ENCODE data around the gene MAST4.
A peak's percentile ranks its signal among the peaks of the same experiment; 100 is the strongest.

The MAST4 gene

DNA sequence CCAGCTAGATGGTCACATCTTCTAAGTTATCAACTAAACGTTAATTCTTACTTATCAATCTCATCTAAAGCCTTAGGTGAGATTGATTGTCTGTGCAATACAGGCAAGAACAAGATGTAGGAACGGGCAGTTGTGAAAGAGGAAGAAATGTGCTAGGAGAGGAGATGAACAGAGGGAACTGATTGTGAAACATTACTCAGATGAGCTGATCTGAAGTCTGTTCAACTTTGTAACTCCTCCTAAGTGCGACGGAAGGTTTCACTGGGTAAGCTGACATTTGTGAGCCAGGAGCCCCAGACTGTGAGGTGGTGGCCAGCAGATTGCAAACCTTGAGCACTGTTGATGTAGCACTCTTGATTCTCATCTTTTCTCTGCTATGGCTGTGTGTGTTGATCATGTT, 396.4 kb downstream of the MAST4 start:
- Histone ChIP-seq H3K27me3 (no peaks in the 10 kb centered on the region), H3K36me3 (no peaks in the 10 kb centered on the region), H3K9ac (no peak overlapping the region), H3K4me1 (peaks cover 0 to 16% (median 13%) of the 10 kb centered on the region in 10 experiments; a peak in 12 of 20 replicates), H3K4me3 (no peak overlapping the region), H3K4me2 (peak overlapping the region in 6 of 11 experiments; percentile 12 to 79 (median 57); a peak in 11 of 22 replicates), H4K20me1 (no peaks in the 10 kb centered on the region), H3K9me3 (replicated peaks in 1 of 11) (no peaks in the 10 kb centered on the region), H3K27ac (peak overlapping the region in 1 of 11 experiments; percentile 27; a peak in 1 of 22 replicates)
- TF ChIP-seq Cebpa-rat (IDR thresholded peaks at IDR 0.05): peak in 5 of 11 experiments; percentile 21 to 78 (median 49); a peak in 6 of 22 replicates

DNA sequence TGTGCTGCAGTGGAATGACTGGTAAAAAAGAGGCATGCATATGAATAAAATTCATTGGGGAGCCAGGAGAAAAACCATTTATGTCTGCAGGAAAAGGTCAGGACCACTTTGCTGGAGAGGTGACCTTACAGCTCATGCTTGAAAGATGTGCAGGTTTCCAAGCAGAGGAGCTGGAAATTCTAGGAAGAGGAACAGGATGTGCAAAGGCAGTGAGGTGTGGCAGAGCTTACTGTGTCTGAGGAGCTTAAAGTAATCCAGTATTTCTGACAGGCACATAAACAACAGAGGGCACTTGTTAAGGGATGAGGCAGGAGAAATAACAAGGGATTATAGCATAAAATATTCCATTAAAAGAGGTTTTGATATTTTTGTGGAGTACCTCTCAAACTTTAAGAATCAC, 397.3 kb downstream of the MAST4 start:
- Histone ChIP-seq H3K36me3 (no peaks in the 10 kb centered on the region), H3K27ac (no peak overlapping the region), H4K20me1 (no peaks in the 10 kb centered on the region), H3K9ac (no peak overlapping the region), H3K27me3 (no peaks in the 10 kb centered on the region), H3K9me3 (replicated peaks in 1 of 11) (no peaks in the 10 kb centered on the region), H3K4me2 (peak overlapping the region in 6 of 11 experiments; percentile 19 to 67 (median 48); a peak in 9 of 22 replicates), H3K4me1 (peaks cover 0 to 16% (median 13%) of the 10 kb centered on the region in 10 experiments; a peak in 12 of 20 replicates), H3K4me3 (no peak overlapping the region)
- no peak for TF ChIP-seq Cebpa-rat (IDR thresholded peaks at IDR 0.05)

DNA sequence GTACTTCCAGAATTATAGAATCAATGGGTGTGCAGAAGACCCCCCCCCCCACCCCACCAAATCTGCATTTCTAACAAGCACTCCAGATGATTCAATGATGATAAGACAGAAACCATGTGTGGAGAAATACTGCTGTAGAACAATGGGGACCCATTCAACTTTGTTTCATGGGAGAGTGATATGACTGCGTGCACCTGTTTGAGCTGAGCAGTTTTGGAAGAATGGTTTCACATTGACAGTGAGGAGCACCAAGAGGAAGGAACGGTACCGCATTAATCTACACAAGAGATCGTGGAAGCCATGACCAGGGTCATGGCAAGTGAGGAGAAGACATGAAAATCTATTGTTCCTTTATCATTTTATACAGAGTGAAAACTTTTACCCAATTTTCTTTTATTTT, 397.7 kb downstream of the MAST4 start:
- Histone ChIP-seq H4K20me1 (no peaks in the 10 kb centered on the region), H3K9me3 (replicated peaks in 1 of 11) (no peaks in the 10 kb centered on the region), H3K9ac (no peak overlapping the region), H3K4me1 (peaks cover 0 to 16% (median 13%) of the 10 kb centered on the region in 10 experiments; a peak in 12 of 20 replicates), H3K27me3 (no peaks in the 10 kb centered on the region), H3K4me2 (peak overlapping the region in 1 of 11 experiments; percentile 60; a peak in 1 of 22 replicates), H3K36me3 (no peaks in the 10 kb centered on the region), H3K4me3 (no peak overlapping the region), H3K27ac (no peak overlapping the region)
- no peak for TF ChIP-seq Cebpa-rat (IDR thresholded peaks at IDR 0.05)

DNA sequence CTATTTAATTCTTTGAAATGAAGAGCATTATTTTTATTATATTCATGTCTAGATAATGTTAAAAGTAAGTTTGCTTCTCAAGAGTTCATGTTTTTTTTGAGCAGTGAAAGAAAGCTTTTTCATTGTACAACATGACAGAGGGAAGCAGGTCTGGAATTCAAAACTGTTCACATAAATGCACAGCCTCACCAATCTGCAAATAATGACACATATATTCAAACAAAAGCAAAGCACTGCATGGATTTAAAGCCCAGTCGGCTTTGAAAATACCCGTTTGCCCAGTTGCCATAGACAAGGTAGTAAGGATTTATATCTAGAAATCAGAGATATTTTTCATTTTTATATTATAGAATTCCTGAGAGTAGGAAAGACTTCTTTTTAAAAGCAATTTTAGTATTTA, 398.6 kb downstream of the MAST4 start:
- Histone ChIP-seq H3K4me2 (no peak overlapping the region), H3K4me3 (no peak overlapping the region), H3K27ac (no peak overlapping the region)

DNA sequence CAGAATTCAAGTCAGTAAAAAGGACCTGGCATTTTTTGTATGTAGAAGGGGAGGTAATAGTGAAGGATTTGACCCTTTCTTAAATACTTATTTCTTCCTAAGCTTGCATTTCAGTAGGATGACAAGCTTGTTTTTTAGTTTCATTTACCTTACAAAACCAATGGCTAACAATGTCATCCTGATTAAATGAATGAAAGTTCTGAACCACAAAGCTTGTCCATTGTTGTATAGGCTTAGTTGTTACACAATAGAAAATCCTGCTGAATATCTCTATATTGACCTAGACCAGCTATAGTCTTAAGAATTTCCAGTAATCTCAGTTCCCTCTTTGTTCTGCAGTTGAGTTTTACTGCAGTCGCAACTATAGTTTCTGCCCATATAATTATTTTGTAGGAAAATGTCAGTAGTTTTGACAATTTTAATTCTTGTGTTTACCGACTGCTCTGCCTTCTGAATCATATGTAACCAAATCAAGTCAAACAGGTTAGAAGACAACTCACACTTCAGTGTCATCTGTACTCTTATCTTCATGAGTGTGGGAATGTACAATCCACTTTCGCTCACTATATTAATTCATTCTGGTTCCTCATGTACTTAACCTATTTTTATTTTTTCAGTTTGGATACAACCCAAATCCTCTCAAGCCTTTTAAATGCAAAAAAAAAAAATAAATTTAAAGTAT, 404.7 kb downstream of the MAST4 start:
- TF ChIP-seq Cebpa-rat (IDR thresholded peaks at IDR 0.05): no peak
- Histone ChIP-seq H3K9me3 (replicated peaks in 1 of 11) (no peaks in the 10 kb centered on the region), H3K36me3 (no peaks in the 10 kb centered on the region), H3K4me1 (peaks cover 12 to 30% (median 25%) of the 10 kb centered on the region in 10 experiments), H3K27me3 (no peaks in the 10 kb centered on the region), H3K9ac (no peak overlapping the region), H3K4me2 (no peak overlapping the region), H4K20me1 (no peaks in the 10 kb centered on the region), H3K27ac (no peak overlapping the region), H3K4me3 (no peak overlapping the region)

More for the DNA sequence above, 398.6 kb downstream of the MAST4 start:
- Histone ChIP-seq H3K9ac (no peak overlapping the region), H4K20me1 (no peaks in the 10 kb centered on the region), H3K27me3 (no peaks in the 10 kb centered on the region), H3K4me1 (peaks cover 0 to 16% (median 13%) of the 10 kb centered on the region in 10 experiments; a peak in 12 of 20 replicates), H3K36me3 (no peaks in the 10 kb centered on the region), H3K9me3 (replicated peaks in 1 of 11) (no peaks in the 10 kb centered on the region)
- no peak for TF ChIP-seq Cebpa-rat (IDR thresholded peaks at IDR 0.05)

DNA sequence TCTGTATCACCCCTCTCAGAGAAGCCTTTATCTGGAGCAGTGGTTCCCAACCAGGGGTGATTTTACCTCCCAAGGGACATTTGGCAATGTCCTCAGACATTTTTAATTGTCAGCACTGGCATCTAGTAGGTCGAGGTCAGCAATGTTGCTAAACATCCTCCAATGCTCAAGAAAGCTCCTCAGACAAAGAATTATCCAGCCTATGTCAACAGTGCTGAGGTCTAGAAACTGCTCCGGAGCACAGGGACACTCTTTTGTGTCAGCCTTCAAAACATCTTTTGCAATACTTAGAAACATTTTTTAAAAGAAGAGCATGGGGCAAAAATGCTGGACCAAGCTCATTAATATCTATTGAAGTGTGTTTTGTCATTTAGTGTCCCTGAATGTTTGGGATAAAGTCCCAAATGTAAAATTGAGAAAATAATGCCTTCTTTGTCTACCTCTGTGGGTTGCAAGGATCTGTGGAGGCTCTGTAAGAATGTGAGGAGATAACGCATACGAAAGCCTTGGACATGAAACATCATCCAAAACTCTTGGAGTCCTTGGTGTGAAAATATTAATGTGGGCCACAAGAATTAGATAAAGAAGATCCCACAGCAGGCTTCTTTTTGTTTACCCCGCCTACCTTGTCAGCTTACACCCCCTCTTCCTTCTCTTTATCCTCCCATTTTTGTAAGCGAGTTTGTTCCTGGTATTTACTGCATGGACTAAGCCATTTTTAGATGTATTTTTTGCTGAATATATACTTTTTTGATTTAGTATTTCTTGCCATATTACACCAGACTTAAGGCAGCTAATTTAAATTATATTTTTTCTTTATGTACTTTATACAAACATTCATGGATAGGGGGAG, 406.9 kb downstream of the MAST4 start:
- Histone ChIP-seq H3K4me1 (peaks cover 17 to 45% (median 40%) of the 10 kb centered on the region in 10 experiments), H3K9ac (peak overlapping the region in 5 of 11 experiments; percentile 80 to 83 (median 82); a peak in 9 of 22 replicates), H3K9me3 (replicated peaks in 1 of 11) (no peaks in the 10 kb centered on the region), H3K27ac (peak overlapping the region in 4 of 11 experiments; percentile 70 to 83 (median 76); a peak in 5 of 22 replicates), H3K4me2 (peak overlapping the region; percentile 88 to 98 (median 94)), H3K36me3 (no peaks in the 10 kb centered on the region), H4K20me1 (no peaks in the 10 kb centered on the region), H3K4me3 (peak overlapping the region; percentile 48 to 75 (median 64); a peak in 18 of 20 replicates), H3K27me3 (no peaks in the 10 kb centered on the region)
- TF ChIP-seq Cebpa-rat (IDR thresholded peaks at IDR 0.05): no peak

DNA sequence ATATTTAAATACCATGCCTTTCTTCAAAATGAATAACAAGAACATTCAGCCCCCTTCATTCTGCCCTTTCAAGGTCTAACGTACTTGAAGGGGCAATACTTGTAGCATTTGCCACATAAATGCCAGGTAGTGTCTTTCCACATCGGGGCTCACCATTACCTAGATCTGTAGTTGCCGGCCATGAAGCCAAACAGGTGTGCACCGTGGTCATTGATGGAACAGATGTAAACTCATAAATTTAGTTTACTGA, 407.4 kb downstream of the MAST4 start:
- H3K4me1 ChIP-seq: peaks cover 17 to 45% (median 40%) of the 10 kb centered on the region in 10 experiments
- peak overlapping the region; percentile 88 to 98 (median 94) for H3K4me2 ChIP-seq
- peak overlapping the region; percentile 45 to 83 (median 73); a peak in 18 of 22 replicates for H3K27ac ChIP-seq

DNA sequence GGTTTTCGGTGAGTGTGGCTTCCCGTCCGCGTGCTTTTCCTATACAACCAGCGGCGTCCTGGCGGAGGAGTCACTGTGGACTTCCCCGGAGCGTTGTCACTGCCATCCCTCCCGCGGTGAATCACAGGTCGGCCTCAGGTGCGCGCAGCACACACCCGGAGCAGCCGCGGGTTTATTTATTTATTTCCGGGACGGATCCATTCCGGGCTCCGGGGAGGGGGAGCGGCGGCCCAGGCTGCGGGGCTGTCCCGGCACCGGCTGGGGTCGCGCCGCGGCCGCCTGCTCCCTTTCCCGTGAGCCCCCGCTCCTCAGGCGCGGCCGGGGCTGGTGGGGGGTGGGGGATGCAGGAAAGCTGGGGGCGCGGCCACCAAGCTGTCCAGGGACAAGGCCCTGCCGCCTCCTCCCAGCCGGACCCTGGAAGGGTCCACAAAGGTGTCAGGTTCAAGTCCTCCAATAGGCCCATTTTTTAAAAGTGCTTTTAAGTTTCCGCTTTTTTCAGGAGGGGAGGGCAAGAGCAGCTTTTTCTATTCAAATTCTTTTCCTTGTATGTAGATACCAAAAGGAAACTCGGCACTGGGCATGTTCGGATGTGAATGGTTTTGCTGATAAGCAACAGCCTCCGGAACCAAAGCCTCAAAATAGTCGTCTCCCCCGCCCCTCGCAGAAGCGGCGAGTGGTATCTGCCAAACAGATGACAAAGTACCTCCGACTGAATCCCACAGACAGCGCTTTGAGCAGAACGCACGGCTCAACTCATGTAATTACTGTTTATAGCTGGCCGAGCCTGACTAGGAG, 407.9 kb downstream of the MAST4 start:
- H3K4me3 ChIP-seq: peak overlapping the region; percentile 48 to 75 (median 64)
- H3K9me3 ChIP-seq (replicated peaks in 1 of 11): no peaks in the 10 kb centered on the region
- H3K4me2 ChIP-seq: peak overlapping the region; percentile 88 to 98 (median 94)
- no peaks in the 10 kb centered on the region for H3K27me3 ChIP-seq
- H3K4me1 ChIP-seq: peaks cover 17 to 45% (median 40%) of the 10 kb centered on the region in 10 experiments
- TF ChIP-seq Cebpa-rat (IDR thresholded peaks at IDR 0.05): no peak
- no peaks in the 10 kb centered on the region for H4K20me1 ChIP-seq
- H3K27ac ChIP-seq: peak overlapping the region; percentile 45 to 83 (median 73); a peak in 21 of 22 replicates
- no peaks in the 10 kb centered on the region for H3K36me3 ChIP-seq
- H3K9ac ChIP-seq: peak overlapping the region; percentile 74 to 83 (median 80)

More for the DNA sequence above, 407.4 kb downstream of the MAST4 start:
- no peak for TF ChIP-seq Cebpa-rat (IDR thresholded peaks at IDR 0.05)
- peak overlapping the region; percentile 74 to 83 (median 80) for H3K9ac ChIP-seq
- H3K4me3 ChIP-seq: peak overlapping the region; percentile 48 to 75 (median 64)
- H3K27me3 ChIP-seq: no peaks in the 10 kb centered on the region
- H3K36me3 ChIP-seq: no peaks in the 10 kb centered on the region
- H4K20me1 ChIP-seq: no peaks in the 10 kb centered on the region
- H3K9me3 ChIP-seq (replicated peaks in 1 of 11): no peaks in the 10 kb centered on the region

Data from BLaER1 treated with 17β-estradiol and CSF1 and Interleukin-3, amounts not matched to agents 10 nM and 100 nM (cell line).